ENCODE data around the gene PLXNA4.

The PLXNA4 gene

GRCh38 chr7:132383962-132384361 lies 192.3 kb downstream of the PLXNA4 start:
- DNase-seq, result no peak

GRCh38 chr7:132381742-132382472 lies 194.4 kb downstream of the PLXNA4 start:
- DNase-seq, result peak; percentile 17

- peak; percentile 68 for DNase-seq
Observed at GRCh38 chr7:132380059-132380458, 196.2 kb downstream of the PLXNA4 start.

GRCh38 chr7:132379292-132379691 lies 197.0 kb downstream of the PLXNA4 start:
- no peak for DNase-seq

- DNase-seq, result no peak
Observed at GRCh38 chr7:132377703-132378584, 198.3 kb downstream of the PLXNA4 start.

- DNase-seq, result no peak
Observed at GRCh38 chr7:132377015-132377414, 199.3 kb downstream of the PLXNA4 start.

GRCh38 chr7:132376361-132377013 lies 199.8 kb downstream of the PLXNA4 start:
- DNase-seq, result no peak

GRCh38 chr7:132373879-132374278 lies 202.4 kb downstream of the PLXNA4 start:
- no peak for DNase-seq

GRCh38 chr7:132373041-132373440 lies 203.2 kb downstream of the PLXNA4 start:
- no peak for DNase-seq

- DNase-seq, result no peak
Observed at GRCh38 chr7:132371948-132372347, 204.3 kb downstream of the PLXNA4 start.

- no peak for DNase-seq
Observed at GRCh38 chr7:132368246-132368900, 207.9 kb downstream of the PLXNA4 start.

GRCh38 chr7:132367795-132368194 lies 208.5 kb downstream of the PLXNA4 start:
- no peak for DNase-seq

- no peak for DNase-seq
Observed at GRCh38 chr7:132367004-132367403, 209.3 kb downstream of the PLXNA4 start.

GRCh38 chr7:132364226-132364625 lies 212.0 kb downstream of the PLXNA4 start:
- no peak for DNase-seq

- DNase-seq, result no peak
Observed at GRCh38 chr7:132362059-132362458, 214.2 kb downstream of the PLXNA4 start.

- DNase-seq, result no peak
Observed at GRCh38 chr7:132361146-132361545, 215.1 kb downstream of the PLXNA4 start.

- DNase-seq, result no peak
Observed at GRCh38 chr7:132359743-132360142, 216.5 kb downstream of the PLXNA4 start.

- DNase-seq, result no peak
Observed at GRCh38 chr7:132355048-132355447, 221.2 kb downstream of the PLXNA4 start.

- no peak for DNase-seq
Observed at GRCh38 chr7:132354527-132354926, 221.7 kb downstream of the PLXNA4 start.

GRCh38 chr7:132353936-132354335 lies 222.3 kb downstream of the PLXNA4 start:
- DNase-seq, result peak; percentile 74

GRCh38 chr7:132352800-132353199 lies 223.5 kb downstream of the PLXNA4 start:
- peak; percentile 38 for DNase-seq

GRCh38 chr7:132351954-132352499 lies 224.2 kb downstream of the PLXNA4 start:
- no peak for DNase-seq

GRCh38 chr7:132350741-132351140 lies 225.5 kb downstream of the PLXNA4 start:
- no peak for DNase-seq
